Small intestine (tissue), 7 donors: ENCODE measurements around the gene BMP8B. TPM values are rescaled to one million over a fixed set of nuclear protein-coding genes. Genes with fewer than 3 reads are reported as not detected.

Source experiments
- DNase-seq, 2 donors: peaks; one replicate each; pipeline versions ENCODE4 v3.0.0 to v3.0.0-alpha.2; 2013
- FAIRE-seq: peaks from 2 replicates; lab custom pipeline; 2012; peaks lifted over from hg19 to GRCh38; lab: Jason Lieb, UNC
- H3K27ac ChIP-seq, 3 donors: one replicate each; pipeline ENCODE4 v1.5.1; 2013; ENCODE audit warnings: low read length in 2 of 3, mild to moderate bottlenecking in 2 of 3, control low read depth in 1 of 3, inconsistent platforms in 1 of 3, low read depth in 1 of 3, moderate library complexity in 1 of 3
- H3K27me3 ChIP-seq, 3 donors: one replicate each; pipeline ENCODE4 v1.6.1; 2013; ENCODE audit warnings: low read length in 3 of 3, inconsistent platforms in 1 of 3; ENCODE audit not compliant: control insufficient read depth in 3 of 3, insufficient read depth in 3 of 3
- H3K36me3 ChIP-seq, 3 donors: one replicate each; pipeline ENCODE4 v1.6.1; 2013; ENCODE audit warnings: low read length in 3 of 3, inconsistent platforms in 1 of 3, low read depth in 1 of 3, mild to moderate bottlenecking in 1 of 3, moderate library complexity in 1 of 3; ENCODE audit not compliant: control insufficient read depth in 3 of 3, insufficient read depth in 2 of 3
- H3K4me1 ChIP-seq, 3 donors: one replicate each; pipeline ENCODE4 v1.6.1; 2013; ENCODE audit warnings: low read length in 2 of 3, inconsistent platforms in 1 of 3, low read depth in 1 of 3, mild to moderate bottlenecking in 1 of 3, moderate library complexity in 1 of 3; ENCODE audit not compliant: control insufficient read depth in 3 of 3, insufficient read depth in 2 of 3
- H3K4me3 ChIP-seq, 3 donors: one replicate each; pipeline ENCODE4 v1.5.1; 2013; ENCODE audit warnings: low read length in 3 of 3, control low read depth in 1 of 3, inconsistent platforms in 1 of 3, low read depth in 1 of 3, mild to moderate bottlenecking in 1 of 3, moderate library complexity in 1 of 3
- H3K9me3 ChIP-seq, 2 donors: one replicate each; pipeline ENCODE4 v1.6.1; 2013; ENCODE audit warnings: low read depth in 1 of 2, low read length in 1 of 2; ENCODE audit not compliant: control insufficient read depth in 2 of 2, insufficient read depth in 1 of 2
- WGBS, 3 donors: extraction: QIAGEN DNeasy Blood & Tissue Kit; methylation state at CpG; one replicate each; pipeline ENCODE4 v1.1.7; 2013; 5-methylcytosine and 5-hydroxymethylcytosine counted together
- polyA plus RNA-seq, 4 donors: library from polyadenylated mRNA; stranded (reverse) in 3 of 4; unstranded in 1 of 4; fragments of 200-250 nt in 3 of 4; fragments of 120-200 nt in 1 of 4; gene quantifications; one replicate each; pipeline versions ENCODE4 v1.2.1 to v1.2.3, GENCODE V29; 2013
- donor health status: healthy with polysubstance abuse.
- donor health status: control.
- donor health status: control.
- donor health status: Bipolar disorder and iron deficiency.
- donor health status: healthy.

Gene BMP8B
- polyA plus RNA-seq, 4 donors, result 1.0 to 13.8 (median 7.6) TPM

DNA sequence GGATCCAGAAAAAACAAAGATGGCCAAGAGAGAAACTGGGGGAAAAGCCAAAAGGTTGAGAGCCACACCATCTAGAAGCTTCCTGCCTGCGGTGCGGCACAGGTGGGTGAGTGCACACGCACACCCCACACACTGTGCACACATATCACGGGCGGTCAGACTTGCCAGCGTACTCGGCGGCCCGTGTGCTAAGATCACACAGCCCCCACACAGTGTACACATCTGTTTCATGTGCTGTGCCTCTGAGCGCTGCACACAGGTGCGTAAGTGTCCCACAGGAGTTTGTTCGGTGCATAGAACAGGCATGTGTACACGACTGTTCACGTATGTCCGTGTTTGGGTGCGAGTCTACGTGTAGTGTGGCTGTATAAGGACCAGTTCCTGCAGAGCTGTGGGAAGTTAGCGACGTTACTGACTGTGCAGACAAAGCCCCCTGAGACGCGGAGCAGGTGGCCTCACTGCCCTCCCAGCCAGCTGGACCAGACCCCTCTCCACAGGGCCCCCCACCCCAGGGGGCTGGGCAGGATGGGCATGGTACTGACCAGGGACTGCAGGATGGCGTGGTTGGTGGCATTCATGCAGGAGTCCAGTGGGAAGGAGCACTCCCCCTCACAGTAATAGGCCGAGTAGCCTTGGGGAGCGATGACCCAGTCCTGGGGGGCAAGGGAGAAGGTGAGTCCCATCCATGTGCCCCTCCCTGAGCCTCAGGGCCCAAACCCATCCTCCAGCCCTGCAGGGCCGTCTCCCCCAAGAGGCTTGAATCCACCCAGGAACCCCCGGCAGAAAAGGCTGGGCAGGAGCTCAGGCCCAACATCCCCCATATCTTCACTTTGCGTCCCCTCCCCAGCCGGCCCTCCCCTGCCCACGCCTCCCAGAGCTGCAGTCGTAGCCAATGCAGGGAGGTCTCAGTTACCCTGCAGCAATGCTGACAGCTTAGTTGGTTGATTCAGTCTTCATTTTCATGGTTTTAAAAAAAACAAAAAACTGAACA lies 25.8 kb downstream of the BMP8B start:
- WGBS, 3 donors, result 88 to 95% (median 94%) methylated on average over 27 to 30 of the region's 30 CpGs
- no peaks in the 10 kb centered on the region for H3K27me3 ChIP-seq
- DNase-seq (no peak), FAIRE-seq (no peak)
- H3K27ac ChIP-seq, result no peak overlapping the region
- H3K4me1 ChIP-seq, result peaks cover 0 to 5% (median 0%) of the 10 kb centered on the region in 3 donors
- H3K4me3 ChIP-seq, result no peak overlapping the region
- peaks cover 1 to 39% (median 3%) of the 10 kb centered on the region in 3 donors for H3K36me3 ChIP-seq
- no peaks in the 10 kb centered on the region for H3K9me3 ChIP-seq

DNA sequence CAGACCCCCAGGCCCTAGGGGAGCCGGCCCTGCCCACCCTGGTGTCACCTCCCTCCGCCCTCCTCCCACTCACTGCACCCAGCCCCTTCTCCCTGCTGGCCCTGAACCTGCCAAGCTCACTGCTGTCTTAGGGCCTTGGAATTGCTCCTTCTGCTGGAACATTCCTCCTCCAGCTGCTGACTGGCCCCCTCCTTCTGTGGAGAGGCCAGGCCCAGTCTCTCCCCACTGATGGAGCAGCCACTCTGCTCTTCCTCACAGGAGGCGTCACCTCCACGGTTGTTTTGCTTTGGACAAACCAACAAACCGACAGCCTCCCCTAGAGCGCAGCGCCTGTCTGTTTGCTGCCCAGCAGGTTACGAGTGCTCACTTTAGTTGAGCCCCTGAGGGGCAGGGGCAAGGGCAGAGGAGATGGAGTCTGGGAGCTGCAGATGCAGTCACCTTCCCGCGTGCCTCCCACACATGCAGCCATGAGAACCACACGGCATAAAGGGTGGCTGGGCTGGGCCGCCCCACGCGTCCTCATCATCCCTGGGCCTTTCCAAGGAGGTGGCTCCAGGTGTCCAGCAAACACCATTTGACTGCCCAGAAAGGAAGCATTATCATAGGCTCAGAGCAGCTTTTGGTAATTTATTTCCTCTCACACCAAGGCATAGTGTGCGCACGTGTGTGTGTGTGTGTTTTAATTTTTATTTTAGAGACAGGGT lies 27.0 kb downstream of the BMP8B start:
- peaks cover 5 to 46% (median 7%) of the 10 kb centered on the region in 3 donors for H3K36me3 ChIP-seq
- no peaks in the 10 kb centered on the region for H3K27me3 ChIP-seq
- H3K4me1 ChIP-seq, result peaks cover 0 to under 1% (median 0%) of the 10 kb centered on the region in 3 donors
- DNase-seq, result no peak
- WGBS, 3 donors, result 82 to 84% (median 84%) methylated on average over 15 to 16 of the region's 16 CpGs
- H3K4me3 ChIP-seq, result no peak overlapping the region
- no peak overlapping the region for H3K27ac ChIP-seq
- no peaks in the 10 kb centered on the region for H3K9me3 ChIP-seq
- no peak for FAIRE-seq

DNA sequence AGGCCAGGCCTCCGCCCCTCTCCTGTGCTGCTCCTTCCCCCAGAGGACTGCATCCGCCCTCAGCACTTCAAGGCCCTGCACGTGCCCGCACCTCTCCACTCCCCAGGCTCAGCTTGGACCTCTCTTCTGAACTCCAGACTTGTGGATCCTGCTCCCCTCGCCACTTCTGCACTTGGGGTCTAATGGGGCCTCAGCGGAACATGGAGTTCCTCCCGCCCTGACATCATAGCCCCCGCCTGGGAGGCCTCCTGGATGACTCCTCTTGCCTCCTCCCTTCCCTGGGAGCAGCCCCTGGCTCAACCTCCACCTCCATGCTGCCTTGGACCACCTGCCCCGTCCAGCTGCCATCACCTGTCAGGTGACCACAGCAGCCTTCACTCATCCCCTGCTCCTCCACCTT lies 27.6 kb downstream of the BMP8B start:
- FAIRE-seq, result no peak
- Histone ChIP-seq H3K4me1 (no peaks in the 10 kb centered on the region), H3K27ac (no peak overlapping the region), H3K36me3 (peaks cover 7 to 51% (median 7%) of the 10 kb centered on the region in 3 donors), H3K4me3 (no peak overlapping the region), H3K9me3 (no peaks in the 10 kb centered on the region), H3K27me3 (no peaks in the 10 kb centered on the region)
- WGBS, 3 donors, result 80 to 88% (median 86%) methylated on average over 9 of the region's 9 CpGs
- DNase-seq, result no peak

DNA sequence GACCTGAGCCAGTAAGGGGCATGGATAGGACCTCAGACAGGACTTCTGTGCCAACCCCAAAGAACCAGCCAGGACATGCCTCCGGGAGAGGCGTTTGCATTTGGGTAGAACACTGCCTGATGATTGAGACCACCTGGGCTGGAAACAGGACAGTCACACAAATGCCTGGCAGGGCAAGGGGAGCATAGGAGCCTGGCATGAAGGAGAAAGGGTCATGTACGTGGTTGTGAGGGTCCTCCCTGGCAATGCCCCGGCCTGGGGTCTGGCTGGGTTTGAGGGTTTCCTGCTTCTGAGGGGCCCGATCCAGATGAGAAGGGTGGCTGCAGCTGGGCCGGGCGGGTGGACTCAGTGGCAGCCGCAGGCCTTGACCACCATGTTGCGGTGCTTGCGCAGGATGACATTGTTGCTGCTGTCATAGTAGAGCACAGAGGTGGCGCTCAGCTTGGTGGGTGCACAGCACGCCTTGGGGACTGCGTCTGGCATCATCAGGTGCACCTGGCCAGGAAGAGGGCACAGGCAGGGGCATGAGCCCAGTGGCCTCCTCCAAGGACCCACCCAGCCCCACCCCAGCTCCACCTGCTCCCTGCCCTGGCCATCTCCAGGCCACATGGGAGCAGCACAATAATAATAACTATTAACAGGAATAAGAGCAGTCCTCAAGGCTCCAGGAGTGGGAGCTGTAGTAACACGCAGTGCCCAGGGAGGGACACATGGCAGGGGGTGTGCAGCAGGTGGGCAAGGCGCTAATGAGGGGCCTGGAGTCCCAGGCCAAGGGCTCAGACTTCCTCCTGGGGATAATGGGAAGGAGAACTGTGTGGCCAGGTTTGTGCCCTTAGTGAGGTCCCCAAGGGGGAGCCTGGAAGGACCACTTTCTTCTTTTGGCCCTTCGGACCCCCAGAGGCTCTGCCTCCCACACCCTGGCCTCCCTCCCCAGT lies 28.3 kb downstream of the BMP8B start:
- Histone ChIP-seq H3K4me1 (no peaks in the 10 kb centered on the region), H3K9me3 (no peaks in the 10 kb centered on the region), H3K27me3 (no peaks in the 10 kb centered on the region), H3K36me3 (peaks cover 7 to 58% (median 9%) of the 10 kb centered on the region in 3 donors), H3K4me3 (no peak overlapping the region), H3K27ac (no peak overlapping the region)
- no peak for DNase-seq
- no peak for FAIRE-seq
- WGBS, 3 donors, result 93 to 96% (median 94%) methylated on average over 13 to 16 of the region's 16 CpGs

DNA sequence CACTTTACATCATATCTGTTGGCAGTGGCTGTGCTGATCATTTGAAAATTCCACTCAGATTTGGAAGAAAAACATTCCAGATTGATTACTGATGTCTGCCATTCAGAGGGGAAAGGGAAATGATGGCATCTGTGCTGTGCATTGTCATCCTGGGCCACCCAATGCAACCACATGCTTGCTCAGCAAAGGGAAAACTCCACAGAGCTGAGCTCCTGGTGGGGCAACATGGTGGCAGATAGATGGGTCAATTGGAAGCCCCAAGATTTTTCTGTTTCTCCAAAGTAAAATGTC lies 29.3 kb downstream of the BMP8B start:
- Histone ChIP-seq H3K4me1 (no peaks in the 10 kb centered on the region), H3K27me3 (no peaks in the 10 kb centered on the region), H3K4me3 (no peak overlapping the region), H3K9me3 (no peaks in the 10 kb centered on the region), H3K36me3 (peaks cover 9 to 67% (median 13%) of the 10 kb centered on the region in 3 donors), H3K27ac (no peak overlapping the region)
- DNase-seq (no peak), FAIRE-seq (no peak)

DNA sequence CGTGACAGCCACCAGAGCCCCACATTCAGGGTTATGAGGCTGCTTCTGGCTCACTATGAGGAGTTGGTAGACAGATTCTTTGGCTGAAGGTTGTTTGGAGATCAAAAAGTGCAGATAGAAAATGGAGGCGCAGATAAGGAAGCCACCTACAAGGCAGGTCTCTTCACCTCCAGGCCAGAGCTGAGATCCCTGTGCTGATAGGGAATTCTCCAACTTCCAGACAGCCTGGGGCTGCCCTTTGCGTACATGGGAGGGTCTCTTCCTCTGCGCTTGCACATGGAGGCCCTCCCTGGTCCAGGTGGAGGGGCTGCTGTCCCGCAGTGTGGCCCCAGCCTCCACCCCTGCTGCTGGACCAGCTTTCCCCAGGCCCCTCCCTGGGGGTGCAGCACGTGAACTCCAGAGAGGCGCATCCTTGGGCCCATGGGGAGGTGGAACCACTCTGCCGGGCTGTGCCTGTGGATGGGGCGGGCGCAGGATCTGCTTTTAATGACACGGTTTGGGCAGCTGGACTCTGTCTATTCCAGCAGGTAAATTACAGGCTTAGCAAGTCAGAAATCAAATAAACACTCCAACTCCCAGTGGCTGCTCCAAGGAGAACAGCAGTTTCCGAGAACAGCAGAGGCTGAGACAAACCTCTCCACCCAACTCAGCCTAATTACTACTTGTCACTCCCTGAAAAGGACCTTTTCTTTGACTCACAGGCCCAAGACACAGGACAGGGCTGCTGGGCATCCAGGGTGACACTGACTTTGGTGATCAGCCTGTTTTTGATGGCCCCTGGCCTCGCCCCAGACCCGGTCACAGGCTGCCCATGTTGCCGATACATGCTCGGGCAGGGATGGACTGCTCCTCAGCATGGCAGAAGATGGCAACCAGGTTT lies 29.9 kb downstream of the BMP8B start:
- 91 to 94% (median 94%) methylated on average over 13 to 16 of the region's 16 CpGs for WGBS, 3 donors
- no peak for FAIRE-seq
- Histone ChIP-seq H3K27me3 (no peaks in the 10 kb centered on the region), H3K4me1 (no peaks in the 10 kb centered on the region), H3K27ac (no peak overlapping the region), H3K4me3 (no peak overlapping the region), H3K9me3 (no peaks in the 10 kb centered on the region), H3K36me3 (peaks cover 9 to 70% (median 16%) of the 10 kb centered on the region in 3 donors)
- DNase-seq, result no peak

DNA sequence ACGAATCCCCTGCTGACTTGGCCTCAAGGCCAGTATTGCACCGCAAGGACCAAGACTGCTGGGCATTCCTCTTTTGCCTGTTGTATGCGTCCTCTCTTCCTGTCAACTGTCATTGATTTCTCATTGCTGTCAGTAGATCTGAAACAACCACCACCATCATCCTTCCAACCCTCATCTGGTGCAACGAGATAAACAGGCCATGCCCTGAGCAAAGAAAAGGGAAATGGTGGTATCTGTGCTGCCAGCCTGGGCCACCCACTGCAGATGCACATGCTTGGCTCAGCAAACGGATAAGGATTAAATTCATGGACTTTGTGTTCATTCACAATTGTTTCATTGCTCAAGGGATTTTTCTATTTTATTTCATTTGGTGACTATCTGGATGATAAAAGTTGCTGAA lies 31.2 kb downstream of the BMP8B start:
- Histone ChIP-seq H3K9me3 (no peaks in the 10 kb centered on the region), H3K27ac (no peak overlapping the region), H3K36me3 (peaks cover 13 to 78% (median 23%) of the 10 kb centered on the region in 3 donors), H3K27me3 (no peaks in the 10 kb centered on the region), H3K4me3 (no peak overlapping the region), H3K4me1 (no peaks in the 10 kb centered on the region)
- DNase-seq, result no peak
- FAIRE-seq, result no peak
- 79 to 87% (median 85%) methylated on average over 5 of the region's 5 CpGs for WGBS, 3 donors
